Cortex of kidney (tissue), 1 donor: Measurements from ENCODE around the gene F7.

Source experiments
- DNase-seq: peaks from one replicate; lab custom pipeline; 2025; lab: John Stamatoyannopoulos, UW

F7 gene

GRCh38 chr13:113086991-113087922 lies 18.3 kb upstream of the F7 start:
- no peak for DNase-seq

- DNase-seq = no peak
Measured at GRCh38 chr13:113087923-113088690, 17.5 kb upstream of the F7 start.

- DNase-seq = no peak
Measured at GRCh38 chr13:113088691-113089020, 16.9 kb upstream of the F7 start.

DNA sequence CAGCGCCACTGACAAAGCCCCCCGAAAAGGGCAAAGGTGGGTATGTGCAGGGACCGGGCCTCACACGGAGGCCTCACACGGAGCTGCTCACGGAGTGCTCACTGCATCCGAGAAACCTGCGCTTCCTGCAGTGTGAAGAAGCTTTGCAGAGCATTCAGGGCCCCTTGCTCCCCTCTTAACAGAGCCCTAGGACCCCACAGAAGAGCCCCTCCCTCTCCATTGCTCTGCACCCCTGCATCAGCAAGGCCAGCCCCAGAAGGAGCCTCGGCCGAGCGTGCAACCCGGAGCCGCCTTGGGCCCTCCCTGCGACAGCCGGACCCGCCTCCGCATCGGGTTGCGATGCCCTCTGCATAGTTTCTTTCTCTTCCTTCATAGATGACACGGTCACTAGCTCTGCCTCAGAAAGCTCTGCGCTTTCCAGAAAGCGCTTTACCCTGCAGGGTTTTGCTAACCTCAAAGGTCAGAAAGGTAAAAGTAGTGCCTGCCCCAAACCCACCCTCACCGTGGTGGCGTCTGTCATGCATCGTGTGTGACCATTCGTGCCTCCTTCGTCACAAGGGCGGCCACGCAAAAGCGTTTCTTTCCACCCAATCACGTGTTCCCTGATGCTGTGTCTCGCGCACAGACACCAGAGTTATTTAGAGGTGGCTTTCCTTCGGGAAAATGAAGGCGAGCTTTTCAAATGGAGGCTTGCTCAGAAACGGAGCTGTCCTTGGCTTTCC lies 15.7 kb upstream of the F7 start:
- no peak for DNase-seq

GRCh38 chr13:113090415-113090770 lies 15.2 kb upstream of the F7 start:
- no peak for DNase-seq

GRCh38 chr13:113090806-113091205 lies 14.8 kb upstream of the F7 start:
- DNase-seq = no peak

- DNase-seq = no peak
Measured at GRCh38 chr13:113091211-113091771, 14.3 kb upstream of the F7 start.

- no peak for DNase-seq
Measured at GRCh38 chr13:113091891-113092775, 13.5 kb upstream of the F7 start.

DNA sequence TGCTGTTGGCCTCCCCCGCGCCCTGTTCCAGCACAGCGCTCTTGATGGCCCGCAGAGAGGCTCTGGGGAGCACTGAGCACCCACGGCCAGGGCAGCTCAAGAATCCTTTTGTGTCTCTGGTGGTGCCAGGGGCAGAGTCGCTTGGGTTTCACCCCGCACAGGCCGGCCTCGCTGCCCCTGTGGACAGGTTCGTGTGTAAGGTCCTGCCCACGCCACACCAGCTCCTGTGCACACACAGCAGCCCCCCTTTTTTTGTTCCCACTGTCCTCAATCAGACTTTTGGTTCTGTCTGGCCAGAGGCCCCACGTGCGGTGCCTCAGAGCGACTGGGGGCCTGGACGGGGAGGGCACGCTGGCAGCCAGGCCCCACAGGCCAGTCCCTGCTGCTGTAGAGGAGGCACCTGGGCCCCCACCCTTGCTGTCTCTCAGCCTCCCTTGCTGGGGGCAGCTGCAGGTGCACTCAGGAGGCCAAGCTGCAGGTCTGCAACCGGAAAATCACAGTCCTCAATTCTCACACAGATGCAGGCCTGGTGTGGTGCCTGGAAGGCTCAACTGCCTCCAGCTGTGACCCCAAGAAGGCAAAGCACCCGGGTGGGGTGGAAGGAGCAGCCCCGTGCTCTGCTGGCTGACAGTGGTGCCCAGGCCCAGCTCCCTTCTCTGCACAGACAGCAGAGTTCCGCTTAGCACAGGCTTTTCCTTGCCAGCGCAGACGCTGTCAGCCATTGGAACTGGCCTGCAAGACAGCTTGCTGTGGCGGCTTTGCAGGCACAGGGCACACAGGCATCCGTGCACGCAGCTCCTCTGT lies 12.6 kb upstream of the F7 start:
- DNase-seq = no peak

GRCh38 chr13:113093580-113094409 lies 11.8 kb upstream of the F7 start:
- DNase-seq = no peak

DNA sequence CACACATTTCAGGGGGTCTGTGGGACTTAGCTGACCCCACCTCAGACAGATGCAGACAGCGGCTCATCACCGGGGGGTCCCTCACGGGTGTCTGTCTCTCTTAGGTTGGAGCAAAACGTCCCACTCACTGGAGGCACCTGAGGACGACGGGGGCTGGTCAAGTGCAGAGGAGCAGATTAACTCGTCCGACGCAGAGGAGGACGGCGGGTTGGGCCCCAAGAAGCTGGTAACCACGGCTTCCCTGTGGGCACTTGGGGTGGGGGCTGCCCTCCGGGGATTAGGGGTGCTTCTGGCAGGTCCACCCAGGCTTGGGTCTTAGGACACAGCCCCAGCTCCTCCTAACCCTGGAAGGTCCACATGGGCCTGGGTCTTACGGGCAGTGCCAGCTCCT lies 11.2 kb upstream of the F7 start:
- no peak for DNase-seq

DNA sequence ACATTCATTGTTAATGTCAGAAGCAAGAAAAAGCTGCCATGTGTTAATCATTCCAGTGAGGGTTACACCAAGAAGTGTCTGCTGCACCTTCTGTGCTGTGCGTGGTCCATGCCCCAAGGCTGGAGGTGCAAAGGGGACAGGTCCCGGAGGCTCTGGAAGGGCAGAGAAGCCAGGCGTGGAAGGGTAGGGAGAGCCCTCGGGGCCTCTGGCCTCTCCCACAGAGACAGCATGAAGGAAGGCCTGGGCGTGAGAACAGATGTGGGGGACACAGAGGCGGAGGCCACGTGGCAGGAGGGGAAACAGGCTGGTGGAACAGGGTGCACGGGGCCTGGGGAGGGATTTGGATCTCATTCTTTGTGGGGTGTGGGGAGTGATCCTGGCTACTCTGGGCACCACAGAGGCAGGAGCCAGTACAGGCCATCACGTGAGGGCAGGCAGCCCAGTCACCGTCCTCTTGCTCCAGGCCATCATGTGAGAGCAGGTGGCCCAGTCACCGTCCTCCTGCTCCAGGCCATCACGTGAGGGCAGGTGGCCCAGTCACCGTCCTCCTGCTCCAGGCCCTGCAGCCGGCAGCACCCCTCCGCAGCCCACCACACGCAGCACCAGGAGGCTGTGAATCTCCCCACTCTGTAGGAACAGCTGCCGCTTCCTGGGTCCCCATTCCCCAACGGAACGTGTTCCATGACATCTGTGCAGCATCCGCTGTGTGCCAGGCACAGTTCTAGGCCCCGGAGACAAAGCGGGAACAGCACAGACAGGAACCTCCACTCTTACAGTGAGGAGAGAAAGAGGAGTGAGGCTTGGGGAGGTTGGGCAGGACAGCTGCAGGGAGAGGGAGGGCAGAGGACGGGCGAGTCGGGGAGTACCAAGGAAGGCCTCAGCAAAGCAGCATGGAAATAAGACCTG lies 10.2 kb upstream of the F7 start:
- no peak for DNase-seq

DNA sequence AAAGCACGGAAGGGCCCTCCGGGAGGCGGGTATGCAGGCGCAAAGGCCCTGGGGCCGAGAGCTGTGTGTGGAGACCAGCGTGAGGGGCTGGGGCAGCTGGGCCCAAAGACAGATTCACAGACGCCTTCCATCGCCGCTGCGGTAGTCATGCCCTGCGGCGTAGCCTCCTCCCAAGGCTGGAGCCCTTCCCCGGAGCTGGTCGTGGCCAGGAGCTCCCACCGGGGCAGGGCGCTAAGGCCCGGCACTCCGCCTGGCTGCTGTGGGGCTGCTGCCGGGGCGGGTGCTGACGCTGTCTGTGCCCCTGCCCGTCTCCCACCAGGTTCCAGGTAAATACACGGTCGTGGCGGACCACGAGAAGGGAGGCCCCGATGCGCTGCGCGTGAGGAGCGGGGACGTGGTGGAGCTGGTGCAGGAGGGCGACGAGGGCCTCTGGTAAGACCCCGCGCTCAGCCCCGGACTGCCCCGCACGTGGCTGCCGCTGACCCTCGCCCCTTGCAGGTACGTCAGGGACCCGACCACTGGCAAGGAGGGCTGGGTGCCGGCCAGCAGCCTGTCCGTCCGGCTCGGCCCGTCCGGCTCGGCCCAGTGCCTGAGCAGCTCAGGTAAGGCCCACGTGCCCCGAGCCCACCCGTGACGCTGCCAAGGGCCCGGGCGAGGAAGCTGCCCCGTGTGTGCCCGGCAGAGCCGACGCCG lies 9.4 kb upstream of the F7 start:
- DNase-seq = no peak

GRCh38 chr13:113096745-113097305 lies 8.8 kb upstream of the F7 start:
- DNase-seq = no peak

- DNase-seq = no peak
Measured at GRCh38 chr13:113097651-113098050, 7.9 kb upstream of the F7 start.

DNA sequence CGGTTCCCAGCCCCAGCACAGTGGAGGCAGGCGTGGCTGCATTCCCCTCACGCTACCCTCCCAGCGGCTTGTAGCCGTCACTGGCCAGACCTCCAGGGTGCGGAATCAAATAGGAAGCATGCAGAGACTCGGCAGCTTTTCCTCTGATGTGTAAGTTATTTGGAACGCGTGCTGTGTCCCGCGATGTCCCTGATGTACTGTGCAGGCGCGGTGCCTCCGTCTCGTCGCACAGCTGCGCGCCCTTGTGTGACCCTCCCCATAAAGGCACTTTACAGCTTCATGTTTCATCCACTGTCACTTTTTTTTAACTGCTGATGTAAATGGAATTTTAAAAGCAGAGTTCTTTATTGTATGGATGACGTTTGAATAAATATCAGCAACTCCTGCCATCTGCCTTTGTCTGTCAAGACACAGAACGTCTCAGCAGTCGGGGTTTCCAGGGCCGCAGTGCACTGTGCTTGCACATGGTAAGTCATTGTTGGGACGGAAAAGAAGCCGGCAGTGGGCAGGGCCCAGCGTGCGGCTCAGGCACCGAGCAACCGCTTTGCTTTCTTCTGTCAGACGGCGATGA lies 7.3 kb upstream of the F7 start:
- no peak for DNase-seq

- DNase-seq = no peak
Measured at GRCh38 chr13:113099142-113099541, 6.4 kb upstream of the F7 start.
